Loucy (cell line): ENCODE data around the gene OLFM1.

Experiments used
- H2AFZ ChIP-seq: fragments of 200-600 bp; sonication (generic); 2 replicates; pipeline ENCODE4 v1.6.0; 2016; ENCODE audit warnings: antibody characterized with exemption, mild to moderate bottlenecking, low read length, moderate library complexity
- H3F3A ChIP-seq: fragments of 200-600 bp; 2 replicates; pipeline ENCODE4 v1.6.0; 2016; ENCODE audit warnings: antibody characterized with exemption, low read depth, mild to moderate bottlenecking
- H3K27me3 ChIP-seq: fragments of 200-600 bp; sonication (generic); 2 replicates; pipeline ENCODE4 v1.6.1; 2014; ENCODE audit warnings: low read length, mild to moderate bottlenecking; ENCODE audit not compliant: insufficient read depth, poor library complexity, severe bottlenecking
- H3K36me3 ChIP-seq: fragments of 200-600 bp; sonication (generic); 2 replicates; pipeline ENCODE4 v1.6.1; 2016; ENCODE audit warnings: low read length; ENCODE audit not compliant: insufficient read depth
- H3K4me1 ChIP-seq: fragments of 200-600 bp; sonication (generic); 2 replicates; pipeline ENCODE4 v1.5.1; 2014; ENCODE audit warnings: low read length, mild to moderate bottlenecking; ENCODE audit not compliant: insufficient read depth, poor library complexity, severe bottlenecking
- H3K4me2 ChIP-seq: fragments of 200-600 bp; sonication (generic); 2 replicates; pipeline ENCODE4 v1.6.0; 2014; ENCODE audit warnings: antibody characterized with exemption, low read length, low read depth, mild to moderate bottlenecking; ENCODE audit not compliant: poor library complexity, severe bottlenecking
- H3K4me3 ChIP-seq: fragments of 200-600 bp; sonication (generic); 2 replicates; pipeline ENCODE4 v1.5.1; 2014; ENCODE audit warnings: low read length, mild to moderate bottlenecking, mixed read lengths; ENCODE audit not compliant: poor library complexity, severe bottlenecking
- H3K79me2 ChIP-seq: fragments of 200-600 bp; sonication (generic); 2 replicates; pipeline ENCODE4 v1.6.1; 2014; ENCODE audit warnings: low read length; ENCODE audit not compliant: insufficient read depth
- H3K9ac ChIP-seq: fragments of 200-600 bp; sonication (generic); 2 replicates; pipeline ENCODE4 v1.6.0; 2014; ENCODE audit warnings: mild to moderate bottlenecking, low read depth, low read length, moderate library complexity; ENCODE audit not compliant: poor library complexity, severe bottlenecking
- H3K9me2 ChIP-seq: fragments of 200-600 bp; sonication (generic); replicated peaks from 2 replicates; pipeline ENCODE4 v1.6.1; 2016; ENCODE audit warnings: low read depth, low read length, mixed read lengths
- H3K9me3 ChIP-seq: fragments of 200-600 bp; sonication (generic); 2 replicates; pipeline ENCODE4 v1.6.1; 2014; ENCODE audit warnings: mild to moderate bottlenecking, antibody characterized with exemption, low read length, low read depth; ENCODE audit not compliant: insufficient read depth
- H4K20me1 ChIP-seq: fragments of 200-600 bp; sonication (generic); 2 replicates; pipeline ENCODE4 v1.6.0; 2014; ENCODE audit warnings: antibody characterized with exemption, low read length, mild to moderate bottlenecking; ENCODE audit not compliant: insufficient read depth, poor library complexity, severe bottlenecking
- EZH2phosphoT487 ChIP-seq: fragments of 200-600 bp; IDR thresholded peaks from 2 replicates; pipeline ENCODE4 v1.6.1; 2018; ENCODE audit warnings: antibody characterized with exemption, mild to moderate bottlenecking, moderate library complexity, borderline replicate concordance
- TF ChIP-seq, protein P1 (sequence below): fragments of 200-600 bp; sonication (generic); conservative IDR thresholded peaks from 2 replicates; pipeline ENCODE4 v1.5.1; 2014; ENCODE audit warnings: mild to moderate bottlenecking, antibody characterized with exemption, low read length

OLFM1 gene

DNA sequence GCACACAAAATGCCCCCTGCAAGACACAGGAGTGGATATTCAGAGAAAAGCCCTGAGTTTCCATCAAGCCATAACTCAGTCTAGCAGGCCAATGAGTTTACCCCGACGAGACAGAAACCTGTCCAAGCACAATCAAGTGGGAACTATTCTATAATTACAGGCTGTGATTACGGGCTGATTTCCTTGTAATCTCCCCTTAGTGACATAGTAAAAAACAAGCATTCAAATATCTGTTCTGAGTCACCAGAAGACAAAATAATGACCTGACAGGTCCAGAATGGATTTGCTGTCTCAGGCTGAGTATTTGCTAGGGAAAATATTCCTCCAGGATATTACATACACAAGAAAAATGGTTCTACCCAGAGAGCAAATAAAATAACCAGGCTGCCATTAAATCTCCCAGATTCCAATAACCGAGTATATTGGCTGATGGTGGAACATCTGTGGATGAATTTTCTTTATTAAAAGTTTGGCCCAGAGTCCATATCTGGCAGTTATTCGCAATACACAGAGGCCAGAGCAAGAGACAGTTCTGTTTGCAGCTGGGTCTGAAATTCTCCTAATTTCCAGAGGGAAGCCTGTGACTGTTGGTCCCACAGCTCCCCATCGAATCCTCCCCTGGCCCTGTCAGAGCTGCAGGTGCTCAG, 35.8 kb downstream of the OLFM1 start:
- H3F3A ChIP-seq = no peaks in the 10 kb centered on the region
- no peaks in the 10 kb centered on the region for H3K4me1 ChIP-seq
- H3K4me2 ChIP-seq = no peak overlapping the region
- no peaks in the 10 kb centered on the region for H3K79me2 ChIP-seq
- TF ChIP-seq EZH2phosphoT487 = no peak
- TF ChIP-seq, protein P1, sequence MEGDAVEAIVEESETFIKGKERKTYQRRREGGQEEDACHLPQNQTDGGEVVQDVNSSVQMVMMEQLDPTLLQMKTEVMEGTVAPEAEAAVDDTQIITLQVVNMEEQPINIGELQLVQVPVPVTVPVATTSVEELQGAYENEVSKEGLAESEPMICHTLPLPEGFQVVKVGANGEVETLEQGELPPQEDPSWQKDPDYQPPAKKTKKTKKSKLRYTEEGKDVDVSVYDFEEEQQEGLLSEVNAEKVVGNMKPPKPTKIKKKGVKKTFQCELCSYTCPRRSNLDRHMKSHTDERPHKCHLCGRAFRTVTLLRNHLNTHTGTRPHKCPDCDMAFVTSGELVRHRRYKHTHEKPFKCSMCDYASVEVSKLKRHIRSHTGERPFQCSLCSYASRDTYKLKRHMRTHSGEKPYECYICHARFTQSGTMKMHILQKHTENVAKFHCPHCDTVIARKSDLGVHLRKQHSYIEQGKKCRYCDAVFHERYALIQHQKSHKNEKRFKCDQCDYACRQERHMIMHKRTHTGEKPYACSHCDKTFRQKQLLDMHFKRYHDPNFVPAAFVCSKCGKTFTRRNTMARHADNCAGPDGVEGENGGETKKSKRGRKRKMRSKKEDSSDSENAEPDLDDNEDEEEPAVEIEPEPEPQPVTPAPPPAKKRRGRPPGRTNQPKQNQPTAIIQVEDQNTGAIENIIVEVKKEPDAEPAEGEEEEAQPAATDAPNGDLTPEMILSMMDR = no peak
- H2AFZ ChIP-seq = no peak overlapping the region
- no peak overlapping the region for H3K9ac ChIP-seq
- no peaks in the 10 kb centered on the region for H4K20me1 ChIP-seq
- no peaks in the 10 kb centered on the region for H3K27me3 ChIP-seq
- no peak overlapping the region for H3K4me3 ChIP-seq
- H3K9me2 ChIP-seq = no peaks in the 10 kb centered on the region
- H3K36me3 ChIP-seq = no peaks in the 10 kb centered on the region
- H3K9me3 ChIP-seq = peaks cover 9% of the 10 kb centered on the region; the same call in 1 of the 2 replicates

DNA sequence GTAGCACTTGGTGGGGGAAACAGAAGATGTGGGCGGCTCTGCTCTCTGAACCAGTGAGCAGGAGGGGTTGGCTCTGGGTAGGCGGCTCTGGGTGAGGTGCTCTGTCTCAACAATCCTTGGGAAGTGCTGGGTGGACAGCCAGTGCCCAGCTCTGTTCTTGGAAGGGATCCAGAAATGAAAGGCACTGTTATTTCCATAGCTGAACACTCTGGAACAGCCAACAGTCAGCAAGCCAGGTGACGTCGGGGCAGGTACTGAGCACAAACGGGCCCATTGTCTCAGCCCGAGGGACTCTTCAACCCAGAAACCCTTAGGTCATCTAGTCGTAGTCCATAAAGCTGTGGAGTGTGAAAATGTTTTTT, 36.3 kb downstream of the OLFM1 start:
- no peak overlapping the region for H2AFZ ChIP-seq
- no peaks in the 10 kb centered on the region for H4K20me1 ChIP-seq
- H3K4me1 ChIP-seq = no peaks in the 10 kb centered on the region
- H3K9me3 ChIP-seq = peaks cover 9% of the 10 kb centered on the region; the same call in 1 of the 2 replicates
- H3K9ac ChIP-seq = no peak overlapping the region
- no peaks in the 10 kb centered on the region for H3K9me2 ChIP-seq
- H3K27me3 ChIP-seq = no peaks in the 10 kb centered on the region
- TF ChIP-seq EZH2phosphoT487 = no peak
- TF ChIP-seq, protein P1 = no peak
- no peaks in the 10 kb centered on the region for H3F3A ChIP-seq
- no peak overlapping the region for H3K4me2 ChIP-seq
- no peaks in the 10 kb centered on the region for H3K79me2 ChIP-seq
- no peak overlapping the region for H3K4me3 ChIP-seq
- H3K36me3 ChIP-seq = no peaks in the 10 kb centered on the region

DNA sequence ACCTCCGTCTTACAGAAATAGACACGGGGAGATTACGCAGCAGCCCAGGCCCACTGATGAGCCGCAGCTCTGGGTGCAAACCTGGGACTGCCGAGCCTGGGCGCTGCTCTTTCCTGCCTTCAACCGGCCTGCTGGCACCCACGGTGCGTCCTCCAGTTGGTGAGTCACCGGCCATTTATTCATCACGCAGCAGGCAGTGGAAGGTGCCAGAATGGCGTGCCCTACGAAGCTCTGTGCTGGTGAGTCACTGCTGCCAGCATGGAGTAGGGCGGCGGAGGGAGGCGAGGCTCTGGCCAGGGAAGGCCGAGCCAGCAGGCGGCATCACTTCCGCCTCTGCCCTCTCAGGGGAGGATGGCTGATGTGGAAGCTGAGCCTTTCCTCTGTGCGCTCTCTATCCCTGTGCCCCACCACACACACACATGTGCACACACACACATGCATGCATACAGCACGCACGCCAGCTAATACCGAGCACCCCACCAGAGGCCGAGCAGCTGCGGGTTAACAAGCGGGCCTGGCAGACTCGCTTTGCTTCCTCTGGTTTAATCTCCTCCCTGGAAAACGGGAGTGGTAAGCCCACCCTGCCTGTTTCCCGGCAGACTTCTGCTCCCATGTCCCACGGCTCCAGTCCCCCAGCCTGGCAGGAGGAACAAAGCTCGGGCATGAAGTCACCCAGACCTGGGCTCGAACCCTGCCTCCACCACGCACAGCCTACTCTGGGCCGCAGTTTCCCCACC, 39.2 kb downstream of the OLFM1 start:
- no peak for TF ChIP-seq EZH2phosphoT487
- TF ChIP-seq, protein P1 = no peak
- Histone ChIP-seq H3K9me2 (no peaks in the 10 kb centered on the region), H3K79me2 (no peaks in the 10 kb centered on the region), H3F3A (no peaks in the 10 kb centered on the region), H3K9ac (no peak overlapping the region), H3K4me2 (no peak overlapping the region), H3K27me3 (no peaks in the 10 kb centered on the region), H3K36me3 (no peaks in the 10 kb centered on the region), H3K4me1 (no peaks in the 10 kb centered on the region), H3K4me3 (no peak overlapping the region), H2AFZ (no peak overlapping the region), H3K9me3 (no peaks in the 10 kb centered on the region; the same call in 1 of the 2 replicates), H4K20me1 (no peaks in the 10 kb centered on the region)
